HG03432 (cell line): ENCODE measurements around the gene PPP1R14B.
A peak's percentile ranks its signal among the peaks of the same experiment; 100 is the strongest.

Experiments
- ATAC-seq: cut with Tn5 transposase; IDR thresholded peaks from one replicate; pipeline ENCODE4 v1.9.1; 2021; ENCODE audit warnings: mild to moderate bottlenecking, moderate library complexity; ENCODE audit not compliant: unreplicated experiment

The PPP1R14B gene

GRCh38 chr11:64231546-64231945, 15.2 kb downstream of the PPP1R14B start:
- no peak for ATAC-seq

GRCh38 chr11:64230985-64231365, 15.8 kb downstream of the PPP1R14B start:
- ATAC-seq = no peak

GRCh38 chr11:64230171-64230984, 16.4 kb downstream of the PPP1R14B start, which contains the start of gene DNAJC4:
DNAJC4 (plus strand) TSS chr11:64230548; CDS start chr11:64230855, 307 bp downstream.
- ATAC-seq = peak; percentile 38

GRCh38 chr11:64229744-64230170, 17.0 kb downstream of the PPP1R14B start:
- no peak for ATAC-seq

GRCh38 chr11:64229090-64229743, 17.5 kb downstream of the PPP1R14B start:
- ATAC-seq = no peak

GRCh38 chr11:64227405-64227956, 19.3 kb downstream of the PPP1R14B start:
- ATAC-seq = no peak

GRCh38 chr11:64226507-64227051, 20.2 kb downstream of the PPP1R14B start:
- peak; percentile 35 for ATAC-seq

- ATAC-seq = peak; percentile 51
Measured at GRCh38 chr11:64225608-64226506, 20.9 kb downstream of the PPP1R14B start, which contains the start of the genes NUDT22 and TRPT1. NUDT22 (plus strand) TSS chr11:64226274; CDS start chr11:64226653, 379 bp downstream. TRPT1 (minus strand) TSS chr11:64226186; CDS start chr11:64225860, 326 bp downstream.

GRCh38 chr11:64224891-64225607, 21.7 kb downstream of the PPP1R14B start:
- no peak for ATAC-seq

- ATAC-seq = no peak
Measured at GRCh38 chr11:64224151-64224890, 22.4 kb downstream of the PPP1R14B start.

GRCh38 chr11:64223001-64223651, 23.6 kb downstream of the PPP1R14B start:
- no peak for ATAC-seq

GRCh38 chr11:64222651-64223000, 24.1 kb downstream of the PPP1R14B start:
- no peak for ATAC-seq

GRCh38 chr11:64220798-64221197, 25.9 kb downstream of the PPP1R14B start:
- ATAC-seq = no peak

GRCh38 chr11:64220271-64220670, 26.5 kb downstream of the PPP1R14B start:
- no peak for ATAC-seq

- ATAC-seq = no peak
Measured at GRCh38 chr11:64219755-64220154, 27.0 kb downstream of the PPP1R14B start.

GRCh38 chr11:64219354-64219684, 27.4 kb downstream of the PPP1R14B start:
- ATAC-seq = no peak

GRCh38 chr11:64218628-64219353, 28.0 kb downstream of the PPP1R14B start:
- ATAC-seq = no peak

- no peak for ATAC-seq
Measured at GRCh38 chr11:64216879-64217278, 29.9 kb downstream of the PPP1R14B start.
